ENCODE data around the gene NAAA.
A peak's percentile ranks its signal among the peaks of the same experiment; 100 is the strongest.
"Not testable (repeated sequence)": the region's sequence is repeated elsewhere in the genome, so short reads cannot be mapped to it uniquely, and the experiment has no call there.

The NAAA gene

GRCh38 chr4:75940692-75941253 is at the start of gene NAAA:
Gene NAAA (minus strand): TSS chr4:75941013. CDS start chr4:75940949, 64 bp downstream.
- DNase-seq = peak; percentile 59

- DNase-seq = no peak
Measured at GRCh38 chr4:75989846-75990528, 49.2 kb upstream of the NAAA start.

GRCh38 chr4:75985116-75985515 is 44.3 kb upstream of the NAAA start:
- peak; percentile 74 for DNase-seq

GRCh38 chr4:75980576-75980975 is 39.8 kb upstream of the NAAA start:
- DNase-seq = no peak

GRCh38 chr4:75976177-75976576 is 35.4 kb upstream of the NAAA start:
- no peak for DNase-seq

- no peak for DNase-seq
Measured at GRCh38 chr4:75973766-75974165, 33.0 kb upstream of the NAAA start.

- no peak for DNase-seq
Measured at GRCh38 chr4:75968084-75968483, 27.3 kb upstream of the NAAA start.

GRCh38 chr4:75963558-75963957 is 22.7 kb upstream of the NAAA start:
- no peak for DNase-seq

GRCh38 chr4:75962072-75962471 is 21.3 kb upstream of the NAAA start:
- not testable (repeated sequence) for DNase-seq

GRCh38 chr4:75958546-75958945 is 17.7 kb upstream of the NAAA start:
- DNase-seq = not testable (repeated sequence)

- DNase-seq = not testable (repeated sequence)
Measured at GRCh38 chr4:75954811-75955210, 14.0 kb upstream of the NAAA start.

- no peak for DNase-seq
Measured at GRCh38 chr4:75953509-75953908, 12.7 kb upstream of the NAAA start.

- DNase-seq = no peak
Measured at GRCh38 chr4:75950213-75950815, 9.5 kb upstream of the NAAA start.

GRCh38 chr4:75948822-75949444 is 8.1 kb upstream of the NAAA start:
- DNase-seq = no peak

- peak; percentile 43 for DNase-seq
Measured at GRCh38 chr4:75939890-75940691, 722 bp downstream of the NAAA start.

- DNase-seq = no peak
Measured at GRCh38 chr4:75935628-75936027, 5.2 kb downstream of the NAAA start.

- DNase-seq = no peak
Measured at GRCh38 chr4:75930152-75930551, 10.7 kb downstream of the NAAA start.

GRCh38 chr4:75924916-75925315 is 15.9 kb downstream of the NAAA start:
- DNase-seq = not testable (repeated sequence)

GRCh38 chr4:75924309-75924827 is 16.4 kb downstream of the NAAA start:
- no peak for DNase-seq

GRCh38 chr4:75922588-75922987 is 18.2 kb downstream of the NAAA start:
- no peak for DNase-seq

- DNase-seq = no peak
Measured at GRCh38 chr4:75921910-75922309, 18.9 kb downstream of the NAAA start.

GRCh38 chr4:75920327-75920726 is 20.5 kb downstream of the NAAA start:
- no peak for DNase-seq

GRCh38 chr4:75919920-75920319 is 20.9 kb downstream of the NAAA start:
- DNase-seq = no peak

All from NCI-H226 (cell line).